K562 (cell line): ENCODE data around the gene REEP6. TPM values are rescaled to one million over a fixed set of nuclear protein-coding genes. Genes with fewer than 3 reads are reported as not detected.

Experiments used
- AFF1 ChIP-seq, 2 experiments: fragments of 450-650 bp; IDR thresholded peaks; 2 replicates each; pipeline ENCODE4 v1.6.1; 2018; ENCODE audit warnings: mild to moderate bottlenecking in 2 of 2, low read depth in 1 of 2; ENCODE audit not compliant: partially characterized antibody in 2 of 2
- ATF7 ChIP-seq: fragments of 450-650 bp; IDR thresholded peaks from 2 replicates; pipeline ENCODE4 v1.7.1; 2014; ENCODE audit warnings: mild to moderate bottlenecking, moderate library complexity
- GTF2F1 ChIP-seq: IDR thresholded peaks from 2 replicates; pipeline ENCODE4 v1.6.1; 2011; ENCODE audit warnings: low read depth, low read length, improper control_type of control experiment
- NBN ChIP-seq: fragments of 450-650 bp; IDR thresholded peaks from 2 replicates; pipeline ENCODE4 v1.6.1; 2016; ENCODE audit warnings: low read depth, mild to moderate bottlenecking
- PTRF ChIP-seq: fragments of 450-650 bp; IDR thresholded peaks from 2 replicates; pipeline ENCODE4 v1.6.1; 2016; ENCODE audit warnings: mild to moderate bottlenecking, missing genetic modification characterization, missing compliant biosample characterization
- REST ChIP-seq, 2 experiments: fragments of 450-650 bp; formaldehyde crosslinking in 1 of 2; IDR thresholded peaks; 2 replicates each; pipeline versions ENCODE4 v1.4.0 to v1.6.1; 2014 to 2020; ENCODE audit warnings: mild to moderate bottlenecking in 2 of 2, borderline replicate concordance in 1 of 2, low read depth in 1 of 2
- RFX5 ChIP-seq: IDR thresholded peaks from 2 replicates; pipeline ENCODE4 v1.6.1; 2011; ENCODE audit warnings: low read depth, mild to moderate bottlenecking, improper control_type of control experiment, low read length
- TRIM24 ChIP-seq, 2 experiments: fragments of 450-650 bp; IDR thresholded peaks; 2 replicates each; pipeline ENCODE4 v1.6.1; 2016
- TRIM28 ChIP-seq: fragments of 450-650 bp; IDR thresholded peaks from 2 replicates; pipeline ENCODE4 v1.6.1; 2017
- U2AF2 ChIP-seq: fragments of 200-400 bp; formaldehyde crosslinking; optimal IDR thresholded peaks from 2 replicates; pipeline ENCODE3; 2017; ENCODE audit warnings: low read depth, mild to moderate bottlenecking, low read length
- VEZF1 ChIP-seq: fragments of 200-800 bp; sonication (Bioruptor generic); IDR thresholded peaks from 2 replicates; pipeline ENCODE4 v1.6.1; 2017; ENCODE audit warnings: missing genetic modification characterization, missing compliant biosample characterization
- ZNF23 ChIP-seq: fragments of 250-450 bp; sonication (Bioruptor Pico); IDR thresholded peaks from 2 replicates; pipeline ENCODE4 v1.4.0; 2020; ENCODE audit warnings: mild to moderate bottlenecking
- ZNF436 ChIP-seq: fragments of 250-450, 450-650 bp; sonication (Bioruptor Pico); formaldehyde crosslinking; IDR thresholded peaks from 2 replicates; pipeline ENCODE4 v1.7.0; 2020; ENCODE audit warnings: mild to moderate bottlenecking
- polyA plus RNA-seq, 8 experiments: library from polyadenylated mRNA; depleted of rRNA in 4 of 8; stranded (reverse) in 5 of 8; unstranded in 3 of 8; fragments of >200 nt; fragmentation: Nextera tagmentation in 2 of 8; fragmentation: Illumina TruSeq in 1 of 8; extraction: Ambion mirVana in 2 of 8; extraction: Trizol in 1 of 8; gene quantifications; 2 replicates each; pipeline versions ENCODE4 v1.2.1 to v1.2.3, GENCODE V29; 2011 to 2014; ENCODE audit warnings: inconsistent platforms in 1 of 8, missing spikeins in 1 of 8
- total RNA-seq, 7 experiments: library from RNA; depleted of rRNA in 6 of 7; stranded (reverse); fragments of >200 nt in 6 of 7; fragmentation: Illumina TruSeq in 2 of 7; extraction: Trizol in 2 of 7; gene quantifications; 2 replicates each; pipeline versions ENCODE4 v1.2.1 to v1.2.3, GENCODE V29; 2011 to 2021; ENCODE audit warnings: low replicate concordance in 1 of 7

Gene REEP6
- total and polyA plus RNA-seq, 9 of the 15 experiments (the other 6 are each of a cell fraction or from before 2014, with no cell fraction given) = 1.2 to 64.2 (median 12.7) TPM

- TF ChIP-seq VEZF1 (CRISPR knock-in tag) = peak; percentile 28; the same call in 1 of the 2 replicates
- peak; percentile 99 for TF ChIP-seq REST (IDR thresholded peaks at IDR 0.05; ENCODE audit: borderline replicate concordance)
- TF ChIP-seq REST (CRISPR knock-in tag; IDR thresholded peaks at IDR 0.05; ENCODE audit: low read depth) = peak; percentile 98
- no peak for TF ChIP-seq ZNF23 (CRISPR knock-in tag)
- TF ChIP-seq PTRF = no peak
- TF ChIP-seq AFF1 (IDR thresholded peaks at IDR 0.05; ENCODE audit: low read depth in 1 of 2, partially characterized antibody in 2 of 2) = peak in 1 of 2 experiments; percentile 64
- no peak for TF ChIP-seq GTF2F1
- TF ChIP-seq NBN = no peak
- no peak for TF ChIP-seq ZNF436 (CRISPR knock-in tag)
- TF ChIP-seq RFX5 = no peak
- TF ChIP-seq ATF7 = no peak
- no peak for TF ChIP-seq TRIM24 (IDR thresholded peaks at IDR 0.05)
- no peak for TF ChIP-seq U2AF2
- TF ChIP-seq TRIM28 = no peak
Measured at GRCh38 chr19:1446713-1447481, 44.1 kb upstream of the REEP6 start (continued).
